ENCODE measurements around the gene TPGS1. TPM values are rescaled to one million over a fixed set of nuclear protein-coding genes. Genes with fewer than 3 reads are reported as not detected.

The TPGS1 gene
- total RNA-seq, 3 donors from 2014 or later = 15.5 to 20.6 (median 16.0) TPM

- H3K4me3 ChIP-seq = no peak overlapping the region
- no peak for TF ChIP-seq CTCF (IDR thresholded peaks at IDR 0.05)
- DNase-seq (peak in 1 of 3 donors; percentile 39), ATAC-seq (no peak)
- no peaks in the 10 kb centered on the region for H3K9me3 ChIP-seq
- H3K4me1 ChIP-seq (ENCODE audit: low read depth) = peaks cover 26% of the 10 kb centered on the region
- intact Hi-C loops (cut with DNase I, micrococcal nuclease) = no loop called here
- no peaks in the 10 kb centered on the region for H3K36me3 ChIP-seq (ENCODE audit: low read depth)
Measured at GRCh38 chr19:555474-555808, 48.1 kb downstream of the TPGS1 start.

- Histone ChIP-seq H3K4me1 (ENCODE audit: low read depth) (peaks cover 21% of the 10 kb centered on the region), H3K4me3 (no peak overlapping the region), H3K36me3 (ENCODE audit: low read depth) (no peaks in the 10 kb centered on the region), H3K9me3 (no peaks in the 10 kb centered on the region)
- no peak for TF ChIP-seq CTCF (IDR thresholded peaks at IDR 0.05)
- intact Hi-C loops (cut with DNase I, micrococcal nuclease) = no loop called here
- DNase-seq = peak in 2 of 3 donors; percentile 61 to 62
- ATAC-seq = no peak
Measured at GRCh38 chr19:556611-557382, 49.5 kb downstream of the TPGS1 start.

- intact Hi-C loops (cut with DNase I, micrococcal nuclease) = no loop called here
- peaks cover 11% of the 10 kb centered on the region for H3K4me1 ChIP-seq (ENCODE audit: low read depth)
- no peak for ATAC-seq
- no peaks in the 10 kb centered on the region for H3K9me3 ChIP-seq
- no peak overlapping the region for H3K4me3 ChIP-seq
- H3K36me3 ChIP-seq (ENCODE audit: low read depth) = no peaks in the 10 kb centered on the region
- DNase-seq = peak in 2 of 3 donors; percentile 54 to 71
- TF ChIP-seq CTCF (IDR thresholded peaks at IDR 0.05) = no peak
Measured at GRCh38 chr19:558770-559439, 51.6 kb downstream of the TPGS1 start.

GRCh38 chr19:560121-560520, 52.8 kb downstream of the TPGS1 start:
- Histone ChIP-seq H3K4me1 (ENCODE audit: low read depth) (peaks cover 11% of the 10 kb centered on the region), H3K9me3 (no peaks in the 10 kb centered on the region), H3K4me3 (no peak overlapping the region), H3K36me3 (ENCODE audit: low read depth) (no peaks in the 10 kb centered on the region)
- no peak for TF ChIP-seq CTCF (IDR thresholded peaks at IDR 0.05)
- DNase-seq = peak in 1 of 3 donors; percentile 22
- ATAC-seq = no peak
- intact Hi-C loops (cut with DNase I, micrococcal nuclease) = no loop called here

GRCh38 chr19:566403-566802, 59.1 kb downstream of the TPGS1 start:
- intact Hi-C loops (cut with DNase I, micrococcal nuclease) = no loop called here
- ATAC-seq (no peak), DNase-seq (no peak)
- no peak overlapping the region for H3K4me3 ChIP-seq
- H3K4me1 ChIP-seq (ENCODE audit: low read depth) = peaks cover 3% of the 10 kb centered on the region
- H3K9me3 ChIP-seq = no peaks in the 10 kb centered on the region
- no peak for TF ChIP-seq CTCF (IDR thresholded peaks at IDR 0.05)
- H3K36me3 ChIP-seq (ENCODE audit: low read depth) = no peaks in the 10 kb centered on the region

All from mucosa of descending colon (tissue), 3 donors.